Activated T-helper 1 cell treated with anti-CD3 and anti-CD28 coated beads, Interleukin-12 subunit alpha, Interleukin-12 subunit beta, Interleukin-2, Interleukin-4 antibody, amounts not matched to agents 30 ng/mL and 10 ng/mL and 1 ng/mL, durations not matched to agents 14 hours and 24 hours and 36 hours (primary cell): Measurements from ENCODE around the gene N4BP3. TPM values are rescaled to one million over a fixed set of nuclear protein-coding genes. Genes with fewer than 3 reads are reported as not detected.

Experiments used
- DNase-seq: peaks from one replicate; pipeline ENCODE4 v3.0.0; 2021; ENCODE audit warnings: low spot score
- H3K27ac Mint-ChIP-seq: one replicate; pipeline ENCODE4 v1.8.0; 2021; ENCODE audit warnings: mild to moderate bottlenecking, mixed read lengths
- H3K27me3 Mint-ChIP-seq: one replicate; pipeline ENCODE4 v1.8.0; 2022; ENCODE audit warnings: mild to moderate bottlenecking, moderate library complexity, mixed read lengths; ENCODE audit not compliant: insufficient read depth
- H3K36me3 Mint-ChIP-seq: one replicate; pipeline ENCODE4 v1.8.0; 2021; ENCODE audit warnings: low read depth, mixed read lengths
- H3K4me1 Mint-ChIP-seq: one replicate; pipeline ENCODE4 v1.8.0; 2021; ENCODE audit warnings: low read depth, mixed read lengths
- H3K4me3 Mint-ChIP-seq: one replicate; pipeline ENCODE4 v1.8.0; 2021; ENCODE audit warnings: mild to moderate bottlenecking, moderate library complexity, mixed read lengths
- H3K9me3 Mint-ChIP-seq: one replicate; pipeline ENCODE4 v1.8.0; 2021; ENCODE audit warnings: mixed read lengths
- intact Hi-C: fragments of 100-400 bp; cut with micrococcal nuclease; formaldehyde crosslinking; loops from one replicate; pipeline ENCODE4 v1.15.1; 2024
- total RNA-seq: library from RNA; stranded (reverse); gene quantifications from 2 replicates; pipeline ENCODE4 v1.2.3, GENCODE V29; 2022

The N4BP3 gene
- total RNA-seq, 1 donor from 2014 or later, result 1.8 TPM

GRCh38 chr5:178149199-178149932, 36.0 kb downstream of the N4BP3 start:
- DNase-seq, result no peak
- intact Hi-C loops, result no loop called here
- H3K4me3 Mint-ChIP-seq, result no peak overlapping the region
- no peaks in the 10 kb centered on the region for H3K9me3 Mint-ChIP-seq
- no peaks in the 10 kb centered on the region for H3K27me3 Mint-ChIP-seq
- peak overlapping the region; percentile 52 for H3K27ac Mint-ChIP-seq
- peaks cover 56% of the 10 kb centered on the region for H3K36me3 Mint-ChIP-seq
- H3K4me1 Mint-ChIP-seq, result peaks cover 76% of the 10 kb centered on the region

GRCh38 chr5:178150977-178151734, 37.8 kb downstream of the N4BP3 start:
- intact Hi-C loops, result loop anchor here (5.0 kb wide), 4 partner anchors 559 to 1504 kb away; partner anchors contain the start of genes MXD3, TMED9, TSPAN17 and ZNF879
- Mint-ChIP-seq H3K4me1 (peaks cover 76% of the 10 kb centered on the region), H3K36me3 (peaks cover 50% of the 10 kb centered on the region), H3K4me3 (peak overlapping the region; percentile 68), H3K27me3 (no peaks in the 10 kb centered on the region), H3K9me3 (no peaks in the 10 kb centered on the region), H3K27ac (no peak overlapping the region)
- no peak for DNase-seq

GRCh38 chr5:178152491-178153444, 39.4 kb downstream of the N4BP3 start:
- H3K27ac Mint-ChIP-seq, result peak overlapping the region; percentile 86
- intact Hi-C loops, result loop anchor here (1.0 to 5.0 kb wide), 7 partner anchors 12 to 1505 kb away; partner anchors contain the start of genes MXD3, N4BP3, RMND5B and TMED9
- DNase-seq, result no peak
- H3K27me3 Mint-ChIP-seq, result no peaks in the 10 kb centered on the region
- peaks cover 64% of the 10 kb centered on the region for H3K4me1 Mint-ChIP-seq
- H3K4me3 Mint-ChIP-seq, result peak overlapping the region; percentile 97
- H3K36me3 Mint-ChIP-seq, result peaks cover 36% of the 10 kb centered on the region
- H3K9me3 Mint-ChIP-seq, result no peaks in the 10 kb centered on the region

- peak; percentile 98 for DNase-seq
- no peaks in the 10 kb centered on the region for H3K9me3 Mint-ChIP-seq
- no peaks in the 10 kb centered on the region for H3K27me3 Mint-ChIP-seq
- peak within 1 kb of the TSS; percentile 86 for H3K27ac Mint-ChIP-seq
- H3K4me1 Mint-ChIP-seq, result peaks cover 54% of the 10 kb centered on the region
- intact Hi-C loops, result loop anchor here (1.0 to 5.0 kb wide), 8 partner anchors 11 to 1506 kb away; partner anchors contain the start of genes HNRNPAB, MXD3, N4BP3 and RMND5B
- H3K36me3 Mint-ChIP-seq, result peaks cover 28% of the 10 kb centered on the region
- peak within 1 kb of the TSS; percentile 97 for H3K4me3 Mint-ChIP-seq
These were observed 40.4 kb downstream of the N4BP3 start, which contains the start of gene NHP2 for GRCh38 chr5:178153530-178154340. Gene NHP2 (minus strand): TSS chr5:178153885. CDS start chr5:178153817, 68 bp downstream.

GRCh38 chr5:178155065-178155464, 41.7 kb downstream of the N4BP3 start:
- no peak for DNase-seq
- peaks cover 41% of the 10 kb centered on the region for H3K4me1 Mint-ChIP-seq
- peaks cover 5% of the 10 kb centered on the region for H3K27me3 Mint-ChIP-seq
- H3K27ac Mint-ChIP-seq, result no peak overlapping the region
- peaks cover 24% of the 10 kb centered on the region for H3K36me3 Mint-ChIP-seq
- H3K9me3 Mint-ChIP-seq, result no peaks in the 10 kb centered on the region
- intact Hi-C loops, result no loop called here
- no peak overlapping the region for H3K4me3 Mint-ChIP-seq

GRCh38 chr5:178160176-178160575, 46.8 kb downstream of the N4BP3 start:
- no peak overlapping the region for H3K4me3 Mint-ChIP-seq
- H3K4me1 Mint-ChIP-seq, result no peaks in the 10 kb centered on the region
- H3K27ac Mint-ChIP-seq, result no peak overlapping the region
- H3K27me3 Mint-ChIP-seq, result peaks cover 19% of the 10 kb centered on the region
- intact Hi-C loops, result no loop called here
- H3K36me3 Mint-ChIP-seq, result no peaks in the 10 kb centered on the region
- no peaks in the 10 kb centered on the region for H3K9me3 Mint-ChIP-seq
- no peak for DNase-seq

- intact Hi-C loops, result no loop called here
- H3K27ac Mint-ChIP-seq, result no peak overlapping the region
These were observed 49.1 kb downstream of the N4BP3 start for GRCh38 chr5:178162481-178162880.

DNA sequence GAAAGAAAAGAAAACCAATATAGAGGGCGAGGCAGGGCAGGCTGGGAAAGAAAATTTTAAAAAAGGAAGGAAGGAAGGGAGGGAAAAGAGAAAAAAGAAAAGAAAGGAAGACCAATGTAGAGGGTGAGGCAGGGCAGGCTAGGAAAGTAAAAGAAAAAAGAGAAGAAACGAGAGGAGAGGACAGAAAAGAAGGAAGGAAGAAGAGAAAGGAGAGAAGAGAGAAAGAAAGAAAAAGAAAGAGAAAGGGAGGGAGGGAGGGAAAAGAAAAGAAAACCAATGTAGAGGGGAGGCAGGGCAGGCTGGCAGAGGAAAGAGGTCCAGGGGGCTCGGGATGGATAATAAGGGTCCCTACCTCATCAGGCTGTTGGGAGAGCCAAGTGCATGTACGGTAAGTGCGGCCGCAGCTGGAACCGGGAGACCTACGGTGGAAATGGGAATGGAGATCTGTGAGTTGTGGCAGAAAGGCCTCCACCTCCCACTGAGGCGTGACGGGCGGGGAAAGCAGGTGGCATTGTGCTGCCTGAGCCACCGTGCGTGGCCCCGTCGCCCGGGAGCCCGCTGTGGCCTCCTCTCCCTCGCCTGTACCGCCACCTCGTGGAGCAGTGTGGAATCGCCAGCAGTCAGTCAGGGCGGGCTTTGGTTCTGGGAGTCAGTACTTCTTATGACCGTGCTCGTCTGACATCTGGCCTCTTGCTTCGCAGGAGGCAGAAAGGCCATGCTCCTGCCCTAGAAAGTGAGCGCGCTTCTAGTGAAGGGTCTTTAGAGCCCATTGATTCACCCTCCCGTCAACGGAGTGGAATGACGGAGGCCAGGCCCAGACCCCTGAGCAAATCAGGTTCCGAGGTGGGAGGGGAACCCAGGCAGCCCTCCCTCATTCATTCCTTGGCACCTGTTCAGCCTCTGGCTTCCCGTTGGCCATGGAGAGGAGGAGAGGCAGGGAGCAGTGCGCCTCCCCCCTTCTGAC, 50.7 kb downstream of the N4BP3 start:
- Mint-ChIP-seq H3K36me3 (no peaks in the 10 kb centered on the region), H3K4me1 (no peaks in the 10 kb centered on the region), H3K4me3 (no peak overlapping the region), H3K9me3 (no peaks in the 10 kb centered on the region), H3K27ac (no peak overlapping the region), H3K27me3 (peaks cover 19% of the 10 kb centered on the region)
- peak; percentile 84 for DNase-seq
- intact Hi-C loops, result loop anchor here (1.0 kb wide), 4 partner anchors 11 to 88 kb away; partner anchors contain the start of gene NHP2

More at GRCh38 chr5:178162481-178162880, 49.1 kb downstream of the N4BP3 start:
- DNase-seq, result no peak
- no peaks in the 10 kb centered on the region for H3K4me1 Mint-ChIP-seq
- no peak overlapping the region for H3K4me3 Mint-ChIP-seq
- peaks cover 19% of the 10 kb centered on the region for H3K27me3 Mint-ChIP-seq
- H3K9me3 Mint-ChIP-seq, result no peaks in the 10 kb centered on the region
- no peaks in the 10 kb centered on the region for H3K36me3 Mint-ChIP-seq

DNA sequence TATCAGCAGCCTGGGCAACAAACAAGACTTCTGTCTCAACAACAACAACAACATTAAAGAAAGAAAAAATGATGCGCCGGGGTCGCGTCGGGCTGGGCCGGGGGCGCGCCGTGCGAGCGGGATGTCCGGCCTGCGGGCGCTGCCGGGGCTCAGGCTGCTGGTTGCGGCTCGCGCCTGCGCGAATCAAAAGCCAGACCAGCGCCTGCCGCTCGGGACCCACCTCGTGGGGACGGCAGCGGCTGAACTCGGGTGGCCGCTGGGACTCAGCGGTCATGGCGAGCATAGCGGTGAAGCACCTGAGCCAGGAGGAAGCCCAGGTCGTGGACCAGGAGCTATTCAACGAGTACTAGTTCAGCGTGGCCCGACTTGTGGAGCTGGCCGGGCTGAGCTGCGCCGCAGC, 52.2 kb downstream of the N4BP3 start:
- Mint-ChIP-seq H3K27me3 (peaks cover 18% of the 10 kb centered on the region), H3K27ac (no peak overlapping the region), H3K4me3 (no peak overlapping the region), H3K36me3 (no peaks in the 10 kb centered on the region), H3K4me1 (no peaks in the 10 kb centered on the region), H3K9me3 (no peaks in the 10 kb centered on the region)
- DNase-seq, result no peak
- intact Hi-C loops, result no loop called here

DNA sequence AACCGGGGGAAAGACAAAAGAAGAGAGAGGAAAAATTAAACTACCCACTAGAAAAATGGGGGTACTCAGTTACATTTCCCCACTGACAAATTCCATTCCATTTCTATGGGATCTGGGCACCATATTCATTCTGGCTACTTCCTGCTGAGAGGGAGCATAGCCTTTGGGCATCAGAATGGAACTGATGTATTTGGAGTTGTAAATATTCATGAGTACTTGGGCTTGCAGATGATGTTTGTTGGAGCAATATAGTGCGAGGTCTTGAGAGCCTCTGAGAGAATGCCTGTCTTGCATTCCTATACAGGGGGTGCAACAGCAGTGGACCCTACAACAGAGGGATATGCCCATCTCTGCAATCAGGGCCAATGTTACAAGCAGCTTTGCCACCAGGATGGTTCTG, 57.1 kb downstream of the N4BP3 start:
- DNase-seq, result no peak
- H3K27me3 Mint-ChIP-seq, result peaks cover 3% of the 10 kb centered on the region
- intact Hi-C loops, result no loop called here
- no peaks in the 10 kb centered on the region for H3K4me1 Mint-ChIP-seq
- H3K9me3 Mint-ChIP-seq, result no peaks in the 10 kb centered on the region
- H3K4me3 Mint-ChIP-seq, result no peak overlapping the region
- no peak overlapping the region for H3K27ac Mint-ChIP-seq
- H3K36me3 Mint-ChIP-seq, result no peaks in the 10 kb centered on the region

DNA sequence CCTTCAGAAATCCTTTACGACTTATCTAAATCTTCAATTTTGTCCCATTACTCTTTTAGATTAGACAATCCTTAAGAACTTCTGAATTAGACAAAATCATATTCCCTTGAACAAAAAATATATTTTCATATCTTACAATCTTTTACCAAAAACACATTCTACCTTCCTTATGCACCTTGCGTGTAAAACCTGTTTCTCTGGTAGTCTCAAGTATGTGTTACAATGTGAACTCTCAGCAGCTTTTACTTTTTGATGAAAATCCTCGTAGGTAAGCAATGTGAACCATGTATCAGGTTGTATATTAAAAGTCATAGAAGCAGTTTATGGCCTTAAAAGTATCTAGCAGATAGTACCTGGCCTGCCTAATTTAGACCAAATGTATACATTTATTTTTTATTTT, 61.1 kb downstream of the N4BP3 start:
- no peaks in the 10 kb centered on the region for H3K36me3 Mint-ChIP-seq
- no peaks in the 10 kb centered on the region for H3K4me1 Mint-ChIP-seq
- intact Hi-C loops, result no loop called here
- H3K27ac Mint-ChIP-seq, result no peak overlapping the region
- no peak for DNase-seq
- no peaks in the 10 kb centered on the region for H3K27me3 Mint-ChIP-seq
- H3K9me3 Mint-ChIP-seq, result no peaks in the 10 kb centered on the region
- H3K4me3 Mint-ChIP-seq, result no peak overlapping the region
